ENCODE data around the gene LGALS12.

The LGALS12 gene, protein sequence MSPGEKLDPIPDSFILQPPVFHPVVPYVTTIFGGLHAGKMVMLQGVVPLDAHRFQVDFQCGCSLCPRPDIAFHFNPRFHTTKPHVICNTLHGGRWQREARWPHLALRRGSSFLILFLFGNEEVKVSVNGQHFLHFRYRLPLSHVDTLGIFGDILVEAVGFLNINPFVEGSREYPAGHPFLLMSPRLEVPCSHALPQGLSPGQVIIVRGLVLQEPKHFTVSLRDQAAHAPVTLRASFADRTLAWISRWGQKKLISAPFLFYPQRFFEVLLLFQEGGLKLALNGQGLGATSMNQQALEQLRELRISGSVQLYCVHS

DNA sequence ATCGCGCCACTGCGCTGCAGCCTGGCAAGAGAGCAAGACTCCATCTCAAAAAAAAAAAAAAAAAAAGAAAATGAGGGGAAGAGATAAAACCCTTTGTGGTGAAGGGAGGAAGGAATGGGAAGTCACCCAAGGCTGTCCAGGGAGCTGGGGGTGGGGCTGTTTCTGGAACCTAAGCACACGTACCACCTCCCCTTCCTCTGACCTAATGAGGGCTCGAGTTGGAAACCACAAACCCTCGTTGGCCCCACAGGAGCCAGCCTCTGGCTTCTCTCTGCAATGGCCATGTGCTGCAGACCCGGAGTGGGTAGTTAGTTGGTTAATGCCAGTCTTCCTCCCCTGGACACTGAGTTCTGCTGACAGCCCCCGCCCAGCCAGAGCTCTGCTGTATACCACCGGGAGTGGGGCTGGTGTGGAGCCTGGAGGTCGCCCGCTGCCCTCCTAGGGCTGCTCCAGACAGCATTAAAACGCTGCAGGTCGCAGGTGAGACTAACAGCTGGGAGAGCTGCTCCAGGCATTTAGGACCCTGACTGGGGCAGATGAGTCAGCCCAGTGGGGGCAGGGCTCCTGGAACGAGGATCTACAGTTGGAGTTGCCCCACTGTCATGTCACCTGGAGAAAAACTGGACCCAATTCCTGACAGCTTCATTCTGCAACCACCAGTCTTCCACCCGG is at the start of gene LGALS12:
LGALS12 (plus strand) TSS at position 228 of the 672 bp plus-strand sequence; CDS start at position 603, 375 bp downstream.
- H3K4me3 Mint-ChIP-seq, result no peak within 1 kb of the TSS
- H3K4me1 Mint-ChIP-seq (ENCODE audit: low read depth), result peaks cover 15% of the 10 kb centered on the region
- no peak within 1 kb of the TSS for H3K27ac Mint-ChIP-seq
- no peaks in the 10 kb centered on the region for H3K27me3 Mint-ChIP-seq
- peaks cover 2% of the 10 kb centered on the region for H3K36me3 Mint-ChIP-seq
- no peaks in the 10 kb centered on the region for H3K9me3 Mint-ChIP-seq (ENCODE audit: low read depth)

DNA sequence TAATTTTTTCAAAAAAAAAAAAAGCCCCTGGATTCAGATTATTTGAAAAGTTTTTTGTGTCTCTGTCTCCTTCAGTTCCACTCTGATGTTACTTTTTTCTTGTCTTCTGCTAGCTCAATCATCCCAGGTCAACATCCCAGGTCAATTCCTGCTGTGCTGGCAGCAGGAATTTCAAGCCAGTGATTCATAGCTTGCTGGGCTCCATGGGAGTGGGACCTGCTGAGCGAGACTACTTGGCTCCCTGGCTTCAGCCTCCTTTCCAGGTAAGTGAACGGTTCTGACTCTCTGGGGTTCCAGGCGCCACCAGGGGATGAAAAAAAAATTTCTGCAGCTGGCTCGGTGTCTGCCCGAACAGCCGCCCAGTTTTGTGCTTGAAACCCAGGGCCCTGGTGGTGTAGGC is 46.3 kb upstream of the LGALS12 start:
- Mint-ChIP-seq H3K27ac (no peak overlapping the region), H3K9me3 (ENCODE audit: low read depth) (no peaks in the 10 kb centered on the region), H3K36me3 (no peaks in the 10 kb centered on the region)

DNA sequence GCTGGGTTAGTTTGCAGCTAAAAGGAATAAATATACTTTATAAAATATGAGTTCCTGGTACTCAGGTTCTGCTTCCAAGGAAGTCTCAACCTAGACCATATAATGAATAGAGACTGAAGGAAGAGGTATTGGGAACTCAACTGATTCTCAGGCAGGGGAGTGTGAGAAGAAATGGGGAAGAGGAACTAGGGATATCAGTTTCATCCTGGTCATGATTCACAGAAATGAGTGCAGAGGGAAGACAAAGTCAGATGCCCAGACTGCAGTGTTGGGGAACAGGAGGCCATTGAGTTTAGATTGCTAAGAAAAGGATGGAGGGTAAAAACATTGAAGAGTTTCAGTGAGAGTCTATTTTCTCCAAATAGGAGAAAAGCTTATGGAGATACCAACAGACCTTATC is 43.7 kb upstream of the LGALS12 start:
- Mint-ChIP-seq H3K27ac (no peak overlapping the region), H3K4me3 (no peak overlapping the region), H3K36me3 (no peaks in the 10 kb centered on the region), H3K9me3 (ENCODE audit: low read depth) (no peaks in the 10 kb centered on the region), H3K4me1 (ENCODE audit: low read depth) (no peaks in the 10 kb centered on the region), H3K27me3 (peaks cover 4% of the 10 kb centered on the region)

More for the DNA sequence above, 46.3 kb upstream of the LGALS12 start:
- Mint-ChIP-seq H3K4me1 (ENCODE audit: low read depth) (no peaks in the 10 kb centered on the region), H3K4me3 (no peak overlapping the region), H3K27me3 (peaks cover 4% of the 10 kb centered on the region)

- Mint-ChIP-seq H3K27ac (no peak overlapping the region), H3K27me3 (no peaks in the 10 kb centered on the region), H3K9me3 (ENCODE audit: low read depth) (peaks cover 11% of the 10 kb centered on the region), H3K36me3 (peaks cover 5% of the 10 kb centered on the region), H3K4me3 (no peak overlapping the region), H3K4me1 (ENCODE audit: low read depth) (no peaks in the 10 kb centered on the region)
Measured at GRCh38 chr11:63470311-63470710, 35.6 kb upstream of the LGALS12 start.

DNA sequence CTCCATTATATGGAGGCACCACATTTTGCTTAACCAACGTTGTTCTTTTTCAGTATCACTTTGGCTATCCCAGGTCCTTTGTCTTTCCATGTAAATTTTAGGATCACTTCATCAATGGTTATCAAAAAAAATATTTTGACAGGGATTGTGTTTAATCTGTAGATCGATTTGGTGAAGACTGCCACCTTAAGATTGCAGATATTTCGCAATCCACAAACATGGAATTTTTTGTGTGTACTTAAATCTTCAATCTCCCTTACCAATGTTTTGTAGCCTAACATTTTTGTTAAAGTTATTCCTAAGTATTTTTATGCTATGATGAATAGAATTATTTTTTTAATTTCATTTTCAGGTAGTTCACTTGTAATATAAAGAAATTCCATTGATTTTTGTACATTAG is 33.5 kb upstream of the LGALS12 start:
- no peaks in the 10 kb centered on the region for H3K27me3 Mint-ChIP-seq
- peaks cover 18% of the 10 kb centered on the region for H3K9me3 Mint-ChIP-seq (ENCODE audit: low read depth)
- H3K4me1 Mint-ChIP-seq (ENCODE audit: low read depth), result no peaks in the 10 kb centered on the region
- peaks cover 5% of the 10 kb centered on the region for H3K36me3 Mint-ChIP-seq
- H3K4me3 Mint-ChIP-seq, result no peak overlapping the region
- no peak overlapping the region for H3K27ac Mint-ChIP-seq

- Mint-ChIP-seq H3K4me3 (no peak overlapping the region), H3K36me3 (no peaks in the 10 kb centered on the region), H3K4me1 (ENCODE audit: low read depth) (no peaks in the 10 kb centered on the region), H3K27ac (no peak overlapping the region), H3K9me3 (ENCODE audit: low read depth) (peaks cover 7% of the 10 kb centered on the region), H3K27me3 (no peaks in the 10 kb centered on the region)
Measured at GRCh38 chr11:63476618-63477017, 29.3 kb upstream of the LGALS12 start.

DNA sequence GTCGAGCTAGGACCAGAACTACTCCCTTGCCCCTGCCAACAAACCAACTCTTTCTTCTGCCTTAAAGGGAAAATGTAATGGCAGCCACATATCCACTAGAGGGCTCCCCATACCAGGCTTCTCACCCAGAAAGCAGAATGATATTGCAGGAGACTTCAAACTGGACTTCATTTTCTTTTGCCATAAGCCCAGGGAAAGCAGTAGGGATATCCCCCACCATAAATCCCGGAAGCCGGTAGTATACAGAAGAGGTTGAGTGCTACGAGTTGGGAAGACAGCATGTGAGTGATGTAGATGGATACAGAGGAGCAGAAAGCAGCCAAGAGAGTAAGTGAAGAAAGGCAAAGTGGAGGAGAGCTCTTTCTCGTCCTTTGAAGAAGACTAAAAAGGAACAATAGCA is 27.0 kb upstream of the LGALS12 start:
- Mint-ChIP-seq H3K27me3 (no peaks in the 10 kb centered on the region), H3K27ac (no peak overlapping the region), H3K36me3 (peaks cover 4% of the 10 kb centered on the region), H3K4me1 (ENCODE audit: low read depth) (no peaks in the 10 kb centered on the region), H3K4me3 (no peak overlapping the region), H3K9me3 (ENCODE audit: low read depth) (peaks cover 7% of the 10 kb centered on the region)

- Mint-ChIP-seq H3K27me3 (no peaks in the 10 kb centered on the region), H3K36me3 (peaks cover 9% of the 10 kb centered on the region), H3K27ac (no peak overlapping the region)
Measured at GRCh38 chr11:63480039-63480438, 25.8 kb upstream of the LGALS12 start.

DNA sequence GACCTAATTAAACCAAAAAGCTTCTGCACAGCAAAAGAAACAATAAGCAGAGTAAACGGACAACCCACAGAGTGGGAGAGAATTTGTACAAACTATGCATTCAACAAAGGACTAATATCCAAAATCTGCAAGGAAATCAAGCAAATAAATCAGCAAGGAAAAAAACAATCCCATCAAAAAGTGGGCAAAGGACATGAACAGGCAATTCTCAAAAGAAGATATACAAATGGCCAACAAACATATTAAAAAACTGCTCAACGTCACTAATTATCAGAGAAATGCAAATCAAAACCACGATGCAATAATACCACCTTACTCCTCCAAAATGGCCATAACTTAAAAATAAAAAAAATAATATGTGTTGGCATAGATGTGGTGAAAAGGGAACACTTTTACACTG is 20.1 kb upstream of the LGALS12 start:
- Mint-ChIP-seq H3K27ac (no peak overlapping the region), H3K36me3 (peaks cover 14% of the 10 kb centered on the region), H3K4me3 (no peak overlapping the region), H3K27me3 (no peaks in the 10 kb centered on the region), H3K9me3 (ENCODE audit: low read depth) (peaks cover 11% of the 10 kb centered on the region), H3K4me1 (ENCODE audit: low read depth) (peaks cover 3% of the 10 kb centered on the region)

More at GRCh38 chr11:63480039-63480438, 25.8 kb upstream of the LGALS12 start:
- H3K9me3 Mint-ChIP-seq (ENCODE audit: low read depth), result peaks cover 11% of the 10 kb centered on the region
- H3K4me1 Mint-ChIP-seq (ENCODE audit: low read depth), result no peaks in the 10 kb centered on the region
- H3K4me3 Mint-ChIP-seq, result no peak overlapping the region

GRCh38 chr11:63488789-63489188 is 17.1 kb upstream of the LGALS12 start:
- Mint-ChIP-seq H3K4me1 (ENCODE audit: low read depth) (peaks cover 16% of the 10 kb centered on the region), H3K9me3 (ENCODE audit: low read depth) (peaks cover 11% of the 10 kb centered on the region), H3K27ac (no peak overlapping the region), H3K27me3 (peaks cover 5% of the 10 kb centered on the region), H3K36me3 (peaks cover 14% of the 10 kb centered on the region), H3K4me3 (no peak overlapping the region)

DNA sequence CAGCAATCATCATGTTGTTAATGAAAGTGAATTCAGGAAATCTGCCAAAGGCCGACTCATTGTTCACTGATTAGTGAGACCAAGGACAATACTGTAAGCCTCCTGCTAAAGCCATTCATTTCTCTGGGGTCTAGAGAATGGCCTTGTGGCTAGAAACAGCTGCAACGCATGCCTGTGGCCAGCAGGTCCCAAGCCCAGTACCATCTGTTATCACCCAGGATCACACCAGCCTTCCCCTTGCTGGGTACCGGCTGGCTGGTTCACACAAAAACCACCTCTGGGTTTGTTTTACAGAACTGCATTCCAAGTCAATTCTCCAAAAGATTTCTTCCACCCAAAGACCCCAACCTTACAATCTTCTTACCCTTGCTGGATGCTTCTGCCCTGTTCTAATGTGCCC is 16.0 kb upstream of the LGALS12 start:
- peaks cover 8% of the 10 kb centered on the region for H3K9me3 Mint-ChIP-seq (ENCODE audit: low read depth)
- H3K27ac Mint-ChIP-seq, result no peak overlapping the region
- peaks cover 7% of the 10 kb centered on the region for H3K27me3 Mint-ChIP-seq
- H3K4me3 Mint-ChIP-seq, result peak overlapping the region; percentile 33
- peaks cover 16% of the 10 kb centered on the region for H3K4me1 Mint-ChIP-seq (ENCODE audit: low read depth)
- H3K36me3 Mint-ChIP-seq, result peaks cover 12% of the 10 kb centered on the region

DNA sequence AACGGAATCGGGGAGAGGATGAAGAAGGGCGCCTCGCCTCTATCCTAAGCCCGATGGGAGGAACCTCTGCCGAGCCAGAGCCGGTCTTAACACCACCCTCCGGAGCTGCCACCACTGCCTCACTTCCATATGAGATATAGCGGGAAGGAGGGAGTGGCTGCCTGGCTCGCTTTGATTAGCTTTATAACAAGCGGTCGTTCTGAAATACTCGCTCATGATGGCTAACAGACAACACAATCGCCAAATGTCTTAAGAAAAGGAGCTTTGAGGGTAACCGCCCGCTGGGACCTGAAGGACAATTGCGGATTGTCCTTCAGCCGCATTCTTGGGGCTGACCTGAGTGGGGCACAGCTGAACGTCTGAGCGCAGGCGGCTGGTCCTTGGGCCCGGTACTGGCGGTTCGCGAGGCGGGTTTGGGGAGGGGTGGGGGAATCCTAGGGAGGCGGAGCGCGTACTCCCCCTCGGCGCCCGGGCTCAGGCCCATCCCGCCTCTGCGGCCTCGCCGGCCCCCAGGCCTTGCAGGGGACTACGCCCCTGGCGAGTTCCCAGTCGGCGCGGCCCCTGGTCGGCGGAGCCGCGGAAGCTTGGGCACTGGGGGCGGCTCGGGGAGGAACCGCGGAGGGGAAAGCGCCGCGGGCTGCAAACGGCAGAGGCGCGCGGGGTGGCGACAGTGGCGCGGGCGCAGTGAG is 15.2 kb upstream of the LGALS12 start, which contains the start of gene PLAAT5:
PLAAT5 (minus strand) TSS at position 617 of the 689 bp plus-strand sequence; CDS start at position 484, 133 bp downstream.
- Mint-ChIP-seq H3K4me1 (ENCODE audit: low read depth) (peaks cover 16% of the 10 kb centered on the region), H3K4me3 (peak within 1 kb of the TSS; percentile 89), H3K36me3 (peaks cover 6% of the 10 kb centered on the region), H3K9me3 (ENCODE audit: low read depth) (peaks cover under 1% of the 10 kb centered on the region), H3K27ac (no peak within 1 kb of the TSS), H3K27me3 (peaks cover 7% of the 10 kb centered on the region)

- Mint-ChIP-seq H3K9me3 (ENCODE audit: low read depth) (no peaks in the 10 kb centered on the region), H3K27ac (no peak overlapping the region), H3K4me1 (ENCODE audit: low read depth) (peaks cover 16% of the 10 kb centered on the region), H3K27me3 (peaks cover 7% of the 10 kb centered on the region), H3K4me3 (peak overlapping the region; percentile 89), H3K36me3 (peaks cover 5% of the 10 kb centered on the region)
Measured at GRCh38 chr11:63491240-63491587, 14.7 kb upstream of the LGALS12 start.

- peak overlapping the region; percentile 89 for H3K4me3 Mint-ChIP-seq
- peaks cover 5% of the 10 kb centered on the region for H3K36me3 Mint-ChIP-seq
- H3K27ac Mint-ChIP-seq, result no peak overlapping the region
- H3K27me3 Mint-ChIP-seq, result peaks cover 7% of the 10 kb centered on the region
- H3K9me3 Mint-ChIP-seq (ENCODE audit: low read depth), result no peaks in the 10 kb centered on the region
- H3K4me1 Mint-ChIP-seq (ENCODE audit: low read depth), result peaks cover 16% of the 10 kb centered on the region
Measured at GRCh38 chr11:63491636-63492372, 14.1 kb upstream of the LGALS12 start.

Data from activated naive CD8-positive, alpha-beta T cell (primary cell).